ENCODE measurements around the gene ADGRA3. TPM values are rescaled to one million over a fixed set of nuclear protein-coding genes. Genes with fewer than 3 reads are reported as not detected.

The ADGRA3 gene
- total and polyA plus RNA-seq, 2 of the 13 experiments (the other 11 are each of a cell fraction or from before 2014, with no cell fraction given), result 32.2 to 40.8 TPM

GRCh38 chr4:22398671-22399070 lies 117.2 kb downstream of the ADGRA3 start:
- Histone ChIP-seq H3K4me3 (replicated peaks in 1 of 3; ENCODE audit: insufficient read depth in 1 of 3, low read depth in 2 of 3, low read length in 3 of 3) (no peak overlapping the region), H3K36me3 (replicated peaks in 1 of 2; ENCODE audit: control insufficient read depth in 1 of 2, insufficient read depth in 2 of 2, low read length in 2 of 2) (peaks cover 2 to 38% of the 10 kb centered on the region in 2 experiments; a peak in 4 of 5 replicates), H3K27me3 (ENCODE audit: control insufficient read depth in 1 of 2, insufficient read depth in 2 of 2, low read length in 2 of 2) (no peaks in the 10 kb centered on the region), H3K4me1 (ENCODE audit: insufficient read depth, low read length) (no peaks in the 10 kb centered on the region), H3K9ac (ENCODE audit: insufficient read depth, low read depth, low read length) (no peak overlapping the region), H4K20me1 (ENCODE audit: insufficient read depth, low read length) (no peaks in the 10 kb centered on the region), H3K79me2 (ENCODE audit: insufficient read depth, low read length) (no peaks in the 10 kb centered on the region), H3K4me2 (ENCODE audit: low read depth, low read length) (no peak overlapping the region), H2AFZ (ENCODE audit: low read length) (no peak overlapping the region), H3K9me3 (ENCODE audit: low read length) (no peaks in the 10 kb centered on the region), H3K27ac (ENCODE audit: extremely low read length, insufficient read depth, low read length) (no peak overlapping the region)
- ChIA-PET CTCF (ENCODE audit: low intra/inter-chr PET ratio, low total read pairs) (no interaction called here), POLR2A (no interaction called here)
- FAIRE-seq (no peak), ATAC-seq (no peak), DNase-seq (ENCODE audit: low spot score) (no peak)
- intact Hi-C loops (cut with micrococcal nuclease; ENCODE audit: unreplicated experiment) (no loop called here), in situ Hi-C loops (cut with HindIII; ENCODE audit: extremely low pct_ligation_motif_present, low pct_unique_long_range_greater_than_20kb) (no loop called here)
- TF ChIP-seq XRCC5 (optimal IDR thresholded peaks at IDR 0.05; ENCODE audit: low read length) (no peak), POLR2AphosphoS2 (IDR thresholded peaks at IDR 0.05; ENCODE audit: low read depth, low read length) (no peak), ARNTL (CRISPR knock-in tag; IDR thresholded peaks at IDR 0.05) (no peak), ZNF547 (CRISPR knock-in tag; IDR thresholded peaks at IDR 0.05) (no peak), SMAD9 (CRISPR knock-in tag; IDR thresholded peaks at IDR 0.05) (no peak)
- 97% methylated on average over 4 of the region's 4 CpGs for WGBS (ENCODE audit: low lambda C conversion rate)
- TSS peak; percentile 3 for BruUV-seq (replicated peaks)

- ChIA-PET POLR2A (no interaction called here), CTCF (ENCODE audit: low intra/inter-chr PET ratio, low total read pairs) (no interaction called here)
- Histone ChIP-seq H3K4me2 (ENCODE audit: low read depth, low read length) (no peak overlapping the region), H3K4me3 (replicated peaks in 1 of 3; ENCODE audit: insufficient read depth in 1 of 3, low read depth in 2 of 3, low read length in 3 of 3) (no peak overlapping the region), H3K79me2 (ENCODE audit: insufficient read depth, low read length) (no peaks in the 10 kb centered on the region), H3K4me1 (ENCODE audit: insufficient read depth, low read length) (no peaks in the 10 kb centered on the region), H3K36me3 (replicated peaks in 1 of 2; ENCODE audit: control insufficient read depth in 1 of 2, insufficient read depth in 2 of 2, low read length in 2 of 2) (peaks cover 8 to 15% of the 10 kb centered on the region in 2 experiments; a peak in 4 of 5 replicates), H2AFZ (ENCODE audit: low read length) (no peak overlapping the region), H3K27me3 (ENCODE audit: control insufficient read depth in 1 of 2, insufficient read depth in 2 of 2, low read length in 2 of 2) (no peaks in the 10 kb centered on the region), H3K9ac (ENCODE audit: insufficient read depth, low read depth, low read length) (no peak overlapping the region), H4K20me1 (ENCODE audit: insufficient read depth, low read length) (no peaks in the 10 kb centered on the region), H3K27ac (ENCODE audit: extremely low read length, insufficient read depth, low read length) (no peak overlapping the region), H3K9me3 (ENCODE audit: low read length) (no peaks in the 10 kb centered on the region)
- no peak for ATAC-seq
- no TSS peak for BruUV-seq (replicated peaks)
- TF ChIP-seq KDM6A (CRISPR knock-in tag; IDR thresholded peaks at IDR 0.05; ENCODE audit: low read depth), result no peak
- no peak for TF ChIP-seq ZNF788 (CRISPR knock-in tag; IDR thresholded peaks at IDR 0.05; ENCODE audit: borderline replicate concordance)
- no peak for TF ChIP-seq ZNF615 (CRISPR knock-in tag; IDR thresholded peaks at IDR 0.05; ENCODE audit: borderline replicate concordance)
- TF ChIP-seq ZNF747 (CRISPR knock-in tag; IDR thresholded peaks at IDR 0.05; ENCODE audit: borderline replicate concordance), result no peak
- WGBS (ENCODE audit: low lambda C conversion rate), result 99% methylated on average over 3 of the region's 3 CpGs
- in situ Hi-C loops (cut with HindIII; ENCODE audit: extremely low pct_ligation_motif_present, low pct_unique_long_range_greater_than_20kb), result no loop called here
- intact Hi-C loops (cut with micrococcal nuclease; ENCODE audit: unreplicated experiment), result no loop called here
- FAIRE-seq, result no peak
- no peak for DNase-seq (ENCODE audit: low spot score)
These were observed 124.3 kb downstream of the ADGRA3 start for GRCh38 chr4:22391551-22391950.
